Measurements from ENCODE around the gene TH. TPM values are rescaled to one million over a fixed set of nuclear protein-coding genes. Genes with fewer than 3 reads are reported as not detected.

The TH gene
- total RNA-seq, 2 donors from 2014 or later = not detected

- Histone ChIP-seq H3K4me3 (ENCODE audit: low read length) (no peak overlapping the region), H3K4me1 (ENCODE audit: control insufficient read depth, insufficient read depth, low read length) (no peaks in the 10 kb centered on the region), H3K36me3 (ENCODE audit: control insufficient read depth, insufficient read depth, low read length) (no peaks in the 10 kb centered on the region), H3K9me3 (ENCODE audit: control insufficient read depth, low read length) (no peaks in the 10 kb centered on the region), H3K27ac (ENCODE audit: low read depth, low read length) (no peak overlapping the region), H3K9ac (ENCODE audit: extremely low read depth, low read length, poor library complexity, severe bottlenecking) (no peak overlapping the region), H3K27me3 (ENCODE audit: control insufficient read depth, insufficient read depth, low read length, poor library complexity, severe bottlenecking) (no peaks in the 10 kb centered on the region)
- H3K4me1 Mint-ChIP-seq = no peaks in the 10 kb centered on the region
- no peak overlapping the region for H3K4me3 Mint-ChIP-seq
- no peak overlapping the region for H3K27ac Mint-ChIP-seq
- H3K36me3 Mint-ChIP-seq (ENCODE audit: low read depth) = no peaks in the 10 kb centered on the region
- no peaks in the 10 kb centered on the region for H3K9me3 Mint-ChIP-seq
- H3K27me3 Mint-ChIP-seq (ENCODE audit: insufficient read depth) = peaks cover 18% of the 10 kb centered on the region
- WGBS, 2 experiments (ENCODE audit: insufficient coverage in 1 of 2, insufficient read length in 1 of 2) = 77 to 85% methylated on average over 21 to 24 of the region's 24 CpGs
- no peak for DNase-seq
- TF ChIP-seq CTCF (conservative IDR thresholded peaks at IDR 0.05) = no peak
These were observed 36.4 kb upstream of the TH start for GRCh38 chr11:2207773-2208621.

- Mint-ChIP-seq H3K27ac (no peak overlapping the region), H3K27me3 (ENCODE audit: insufficient read depth) (peaks cover 16% of the 10 kb centered on the region), H3K36me3 (ENCODE audit: low read depth) (no peaks in the 10 kb centered on the region), H3K9me3 (no peaks in the 10 kb centered on the region), H3K4me1 (no peaks in the 10 kb centered on the region), H3K4me3 (no peak overlapping the region)
- Histone ChIP-seq H3K9ac (ENCODE audit: extremely low read depth, low read length, poor library complexity, severe bottlenecking) (no peak overlapping the region), H3K4me3 (ENCODE audit: low read length) (no peak overlapping the region), H3K36me3 (ENCODE audit: control insufficient read depth, insufficient read depth, low read length) (no peaks in the 10 kb centered on the region), H3K4me1 (ENCODE audit: control insufficient read depth, insufficient read depth, low read length) (no peaks in the 10 kb centered on the region), H3K9me3 (ENCODE audit: control insufficient read depth, low read length) (no peaks in the 10 kb centered on the region), H3K27me3 (ENCODE audit: control insufficient read depth, insufficient read depth, low read length, poor library complexity, severe bottlenecking) (no peaks in the 10 kb centered on the region), H3K27ac (ENCODE audit: low read depth, low read length) (no peak overlapping the region)
- peak; percentile 39 for DNase-seq
- WGBS, 2 experiments (ENCODE audit: insufficient coverage in 1 of 2, insufficient read length in 1 of 2) = 92 to 97% methylated on average over 9 to 11 of the region's 11 CpGs
- TF ChIP-seq CTCF (conservative IDR thresholded peaks at IDR 0.05) = no peak
These were observed 35.6 kb upstream of the TH start for GRCh38 chr11:2207212-2207611.

GRCh38 chr11:2205981-2206690 lies 34.5 kb upstream of the TH start:
- no peaks in the 10 kb centered on the region for H3K4me1 Mint-ChIP-seq
- H3K9ac ChIP-seq (ENCODE audit: extremely low read depth, low read length, poor library complexity, severe bottlenecking) = no peak overlapping the region
- WGBS, 2 experiments (ENCODE audit: insufficient coverage in 1 of 2, insufficient read length in 1 of 2) = 92% methylated on average over 5 to 12 of the region's 12 CpGs
- no peaks in the 10 kb centered on the region for H3K4me1 ChIP-seq (ENCODE audit: control insufficient read depth, insufficient read depth, low read length)
- no peaks in the 10 kb centered on the region for H3K9me3 Mint-ChIP-seq
- TF ChIP-seq CTCF (conservative IDR thresholded peaks at IDR 0.05) = no peak
- H3K27ac ChIP-seq (ENCODE audit: low read depth, low read length) = no peak overlapping the region
- no peak overlapping the region for H3K4me3 Mint-ChIP-seq
- DNase-seq = peak; percentile 10
- no peaks in the 10 kb centered on the region for H3K27me3 ChIP-seq (ENCODE audit: control insufficient read depth, insufficient read depth, low read length, poor library complexity, severe bottlenecking)
- no peaks in the 10 kb centered on the region for H3K9me3 ChIP-seq (ENCODE audit: control insufficient read depth, low read length)
- no peaks in the 10 kb centered on the region for H3K36me3 ChIP-seq (ENCODE audit: control insufficient read depth, insufficient read depth, low read length)
- H3K27me3 Mint-ChIP-seq (ENCODE audit: insufficient read depth) = peaks cover 18% of the 10 kb centered on the region
- no peaks in the 10 kb centered on the region for H3K36me3 Mint-ChIP-seq (ENCODE audit: low read depth)
- no peak overlapping the region for H3K4me3 ChIP-seq (ENCODE audit: low read length)
- H3K27ac Mint-ChIP-seq = no peak overlapping the region
